ENCODE measurements around the gene CDC34.
"Not testable (repeated sequence)": the region's sequence is repeated elsewhere in the genome, so short reads cannot be mapped to it uniquely, and the experiment has no call there.

The CDC34 gene

DNA sequence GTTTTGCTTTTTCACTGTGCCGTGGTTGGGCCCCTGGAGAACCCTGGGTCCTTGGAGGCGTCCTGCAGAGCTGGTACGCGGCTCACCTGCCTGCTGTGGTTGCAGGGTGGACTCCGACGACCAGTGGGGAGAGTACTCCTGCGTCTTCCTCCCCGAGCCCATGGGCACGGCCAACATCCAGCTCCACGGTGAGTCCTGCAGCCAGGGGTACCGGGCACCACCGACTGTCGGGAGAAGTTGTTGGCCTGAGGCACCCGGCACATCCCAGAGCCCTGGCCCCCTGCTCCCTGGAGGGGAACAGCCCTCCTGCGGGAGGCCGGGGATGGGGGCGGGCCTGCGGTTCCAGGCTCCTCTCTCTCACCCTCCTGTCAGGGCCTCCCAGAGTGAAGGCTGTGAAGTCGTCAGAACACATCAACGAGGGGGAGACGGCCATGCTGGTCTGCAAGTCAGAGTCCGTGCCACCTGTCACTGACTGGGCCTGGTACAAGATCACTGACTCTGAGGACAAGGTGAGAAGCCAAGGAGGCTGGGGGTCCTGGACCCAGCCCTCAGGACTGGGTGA, 48.8 kb downstream of the CDC34 start:
- no peak overlapping the region for H3K4me3 ChIP-seq (replicated peaks in 1 of 2; ENCODE audit: low read depth in 2 of 2, low read length in 2 of 2)
- DNase-seq (ENCODE audit: low read depth in 2 of 2): no peak
- TF ChIP-seq, protein P1, sequence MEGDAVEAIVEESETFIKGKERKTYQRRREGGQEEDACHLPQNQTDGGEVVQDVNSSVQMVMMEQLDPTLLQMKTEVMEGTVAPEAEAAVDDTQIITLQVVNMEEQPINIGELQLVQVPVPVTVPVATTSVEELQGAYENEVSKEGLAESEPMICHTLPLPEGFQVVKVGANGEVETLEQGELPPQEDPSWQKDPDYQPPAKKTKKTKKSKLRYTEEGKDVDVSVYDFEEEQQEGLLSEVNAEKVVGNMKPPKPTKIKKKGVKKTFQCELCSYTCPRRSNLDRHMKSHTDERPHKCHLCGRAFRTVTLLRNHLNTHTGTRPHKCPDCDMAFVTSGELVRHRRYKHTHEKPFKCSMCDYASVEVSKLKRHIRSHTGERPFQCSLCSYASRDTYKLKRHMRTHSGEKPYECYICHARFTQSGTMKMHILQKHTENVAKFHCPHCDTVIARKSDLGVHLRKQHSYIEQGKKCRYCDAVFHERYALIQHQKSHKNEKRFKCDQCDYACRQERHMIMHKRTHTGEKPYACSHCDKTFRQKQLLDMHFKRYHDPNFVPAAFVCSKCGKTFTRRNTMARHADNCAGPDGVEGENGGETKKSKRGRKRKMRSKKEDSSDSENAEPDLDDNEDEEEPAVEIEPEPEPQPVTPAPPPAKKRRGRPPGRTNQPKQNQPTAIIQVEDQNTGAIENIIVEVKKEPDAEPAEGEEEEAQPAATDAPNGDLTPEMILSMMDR (IDR thresholded peaks at IDR 0.05; ENCODE audit: low read depth, low read length): no peak

DNA sequence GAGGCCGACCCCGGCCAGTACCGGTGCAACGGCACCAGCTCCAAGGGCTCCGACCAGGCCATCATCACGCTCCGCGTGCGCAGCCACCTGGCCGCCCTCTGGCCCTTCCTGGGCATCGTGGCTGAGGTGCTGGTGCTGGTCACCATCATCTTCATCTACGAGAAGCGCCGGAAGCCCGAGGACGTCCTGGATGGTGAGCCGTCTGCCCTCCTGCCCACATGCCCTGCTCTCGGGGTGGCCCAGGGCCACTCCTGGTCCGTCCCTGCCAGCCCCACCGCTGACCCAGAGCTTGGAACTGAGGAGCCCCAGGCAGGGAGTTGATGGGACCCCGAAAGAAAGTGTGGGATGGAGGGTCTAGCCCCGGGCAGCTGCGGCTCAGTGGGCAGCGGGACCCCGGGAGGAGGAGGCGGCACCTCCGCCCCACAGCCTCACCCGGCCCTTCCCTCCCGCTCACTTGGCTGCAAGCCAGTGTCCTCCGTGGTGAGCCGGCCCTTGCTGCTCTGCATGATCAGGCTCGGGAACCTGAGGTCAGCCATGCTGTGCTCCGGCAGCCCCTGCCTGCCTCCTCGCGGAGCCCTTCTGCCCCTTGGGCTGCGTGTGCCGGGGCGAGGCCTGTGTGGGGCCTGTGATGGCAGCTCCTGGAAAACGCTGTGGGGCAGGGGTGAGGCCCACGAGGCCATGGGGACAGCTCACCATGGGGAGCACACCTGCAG, 50.0 kb downstream of the CDC34 start:
- no peak for DNase-seq (ENCODE audit: low read depth in 2 of 2)
- TF ChIP-seq, protein P1 (IDR thresholded peaks at IDR 0.05; ENCODE audit: low read depth, low read length): no peak
- no peak overlapping the region for H3K4me3 ChIP-seq (replicated peaks in 1 of 2; ENCODE audit: low read depth in 2 of 2, low read length in 2 of 2)

DNA sequence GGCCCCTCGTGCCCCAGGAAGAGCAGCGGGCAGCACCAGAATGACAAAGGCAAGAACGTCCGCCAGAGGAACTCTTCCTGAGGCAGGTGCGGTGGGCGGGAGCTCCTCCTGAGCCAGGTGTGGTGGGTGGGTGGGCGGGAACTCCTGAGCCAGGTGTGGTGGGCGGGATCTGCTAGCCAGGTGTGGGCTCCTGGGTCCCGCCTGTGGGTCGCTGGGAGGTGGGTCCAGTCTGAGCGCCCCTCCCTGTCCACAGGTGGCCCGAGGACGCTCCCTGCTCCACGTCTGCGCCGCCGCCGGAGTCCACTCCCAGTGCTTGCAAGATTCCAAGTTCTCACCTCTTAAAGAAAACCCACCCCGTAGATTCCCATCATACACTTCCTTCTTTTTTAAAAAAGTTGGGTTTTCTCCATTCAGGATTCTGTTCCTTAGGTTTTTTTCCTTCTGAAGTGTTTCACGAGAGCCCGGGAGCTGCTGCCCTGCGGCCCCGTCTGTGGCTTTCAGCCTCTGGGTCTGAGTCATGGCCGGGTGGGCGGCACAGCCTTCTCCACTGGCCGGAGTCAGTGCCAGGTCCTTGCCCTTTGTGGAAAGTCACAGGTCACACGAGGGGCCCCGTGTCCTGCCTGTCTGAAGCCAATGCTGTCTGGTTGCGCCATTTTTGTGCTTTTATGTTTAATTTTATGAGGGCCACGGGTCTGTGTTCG, 51.1 kb downstream of the CDC34 start:
- peak; percentile 42 to 53 for DNase-seq (ENCODE audit: low read depth in 2 of 2)
- TF ChIP-seq, protein P1 (IDR thresholded peaks at IDR 0.05; ENCODE audit: low read depth, low read length): no peak
- no peak overlapping the region for H3K4me3 ChIP-seq (replicated peaks in 1 of 2; ENCODE audit: low read depth in 2 of 2, low read length in 2 of 2)

DNA sequence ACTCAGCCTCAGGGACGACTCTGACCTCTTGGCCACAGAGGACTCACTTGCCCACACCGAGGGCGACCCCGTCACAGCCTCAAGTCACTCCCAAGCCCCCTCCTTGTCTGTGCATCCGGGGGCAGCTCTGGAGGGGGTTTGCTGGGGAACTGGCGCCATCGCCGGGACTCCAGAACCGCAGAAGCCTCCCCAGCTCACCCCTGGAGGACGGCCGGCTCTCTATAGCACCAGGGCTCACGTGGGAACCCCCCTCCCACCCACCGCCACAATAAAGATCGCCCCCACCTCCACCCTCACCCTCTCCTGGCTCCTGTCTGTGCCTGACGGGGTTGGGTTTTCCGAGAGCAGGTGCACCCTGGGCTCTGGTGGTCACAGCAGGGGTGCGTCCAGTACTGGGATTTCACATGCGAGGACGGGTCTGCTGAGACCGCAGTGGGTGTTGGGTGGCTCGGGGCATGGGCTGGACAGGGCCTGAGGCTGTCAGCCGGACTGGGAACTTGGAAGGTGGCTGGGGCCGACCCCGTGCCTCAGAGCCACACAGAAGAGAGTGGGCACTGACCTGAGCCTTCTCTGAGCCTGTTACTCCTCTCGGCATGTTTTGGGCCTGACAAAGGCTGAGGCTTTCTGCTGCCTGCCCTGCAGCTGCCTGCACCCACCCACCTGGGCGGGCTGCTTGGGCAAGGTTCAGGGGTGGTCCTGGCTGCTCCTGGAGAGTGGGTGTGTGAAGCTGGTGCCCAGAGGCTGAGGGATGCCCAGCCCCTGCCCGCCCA, 51.8 kb downstream of the CDC34 start:
- TF ChIP-seq, protein P1 (IDR thresholded peaks at IDR 0.05; ENCODE audit: low read depth, low read length): no peak
- DNase-seq (ENCODE audit: low read depth in 2 of 2): no peak
- H3K4me3 ChIP-seq (replicated peaks in 1 of 2; ENCODE audit: low read depth in 2 of 2, low read length in 2 of 2): no peak overlapping the region

DNA sequence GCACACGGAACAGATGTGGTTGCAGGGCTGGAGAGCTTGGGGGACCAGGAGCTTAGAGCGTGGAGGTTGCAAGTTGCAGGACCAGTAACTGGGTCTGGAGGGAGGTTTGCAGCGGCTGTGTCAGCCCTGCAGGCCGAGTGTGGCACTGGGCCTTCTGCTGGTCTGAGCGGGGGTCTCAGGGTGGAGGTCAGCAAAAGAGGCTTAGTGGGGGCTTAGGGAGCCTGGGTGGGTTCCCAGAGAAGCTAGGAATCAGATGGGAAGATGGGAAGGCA, 52.3 kb downstream of the CDC34 start:
- TF ChIP-seq, protein P1 (IDR thresholded peaks at IDR 0.05; ENCODE audit: low read depth, low read length): no peak
- no peak for DNase-seq (ENCODE audit: low read depth in 2 of 2)
- H3K4me3 ChIP-seq (replicated peaks in 1 of 2; ENCODE audit: low read depth in 2 of 2, low read length in 2 of 2): no peak overlapping the region

DNA sequence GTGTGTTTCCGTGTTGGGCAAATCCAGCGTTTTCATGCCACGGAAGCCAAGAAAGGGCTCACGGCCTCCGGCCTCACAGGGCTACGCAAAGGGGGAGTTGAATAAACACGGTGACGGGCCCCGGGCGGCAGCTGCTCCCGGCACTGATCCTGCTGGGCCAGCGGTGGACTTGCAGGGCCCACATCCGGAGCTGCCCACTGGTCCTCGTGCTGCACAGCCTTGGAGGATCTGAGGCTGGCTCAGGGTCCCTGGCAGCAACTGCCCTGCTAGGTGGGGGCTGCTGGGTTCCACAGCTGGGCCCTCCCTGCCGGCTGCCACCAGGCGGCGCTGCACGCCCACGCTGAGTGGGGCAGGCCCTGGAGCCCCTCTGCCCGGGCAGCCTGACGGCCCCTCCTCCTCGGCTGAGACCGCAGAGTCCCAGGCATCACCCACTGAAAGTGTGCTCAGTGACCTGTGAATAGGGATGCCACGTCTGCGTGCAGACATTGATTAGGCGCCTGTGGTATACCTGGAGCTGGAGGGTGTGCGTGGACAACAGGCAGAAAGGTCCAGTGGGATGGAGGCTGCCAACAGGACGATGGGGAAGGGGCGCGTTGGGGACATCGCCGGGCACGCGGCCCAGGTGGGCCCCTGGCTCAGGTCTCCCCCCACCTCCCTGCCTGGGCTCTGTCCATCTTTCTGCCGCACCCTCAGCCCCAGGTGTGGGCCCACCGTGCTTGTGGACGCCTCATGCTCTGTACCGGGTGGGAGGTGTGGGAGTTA, 52.9 kb downstream of the CDC34 start:
- DNase-seq (ENCODE audit: low read depth in 2 of 2): peak; percentile 35 to 61
- TF ChIP-seq, protein P1 (IDR thresholded peaks at IDR 0.05; ENCODE audit: low read depth, low read length): peak; percentile 77
- H3K4me3 ChIP-seq (replicated peaks in 1 of 2; ENCODE audit: low read depth in 2 of 2, low read length in 2 of 2): no peak overlapping the region

DNA sequence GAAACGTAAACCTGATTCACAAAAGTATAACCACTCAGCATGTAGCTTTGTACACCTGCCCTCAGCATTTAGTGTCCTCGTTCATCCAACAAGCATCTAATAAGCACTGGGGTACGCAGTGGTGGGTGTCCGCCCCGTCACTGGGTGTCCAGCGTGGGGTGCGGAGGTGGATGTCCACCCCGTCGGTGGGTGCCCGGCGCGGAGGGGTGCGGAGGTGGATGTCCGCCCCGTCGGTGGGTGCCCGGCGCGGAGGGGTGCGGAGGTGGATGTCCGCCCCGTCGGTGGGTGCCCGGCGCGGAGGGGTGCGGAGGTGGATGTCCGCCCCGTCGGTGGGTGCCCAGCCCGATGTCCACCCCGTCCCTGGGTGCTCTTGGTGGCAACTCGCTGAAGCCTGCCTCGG, 53.6 kb downstream of the CDC34 start:
- not testable (repeated sequence) for H3K4me3 ChIP-seq (replicated peaks in 1 of 2; ENCODE audit: low read depth in 2 of 2, low read length in 2 of 2); DNase-seq (ENCODE audit: low read depth in 2 of 2)

Measured in cardiac fibroblast (primary cell).